Measurements from ENCODE around the gene PREX1. TPM values are rescaled to one million over a fixed set of nuclear protein-coding genes. Genes with fewer than 3 reads are reported as not detected.

The PREX1 gene
- total and polyA plus RNA-seq, 2 donors (not counting 3 experiments of a cell fraction or from before 2014, with no cell fraction given) = 51.3 to 72.9 TPM

GRCh38 chr20:48631114-48632016 is 196.4 kb downstream of the PREX1 start:
- Histone ChIP-seq H3K4me3 (replicated peaks in 1 of 3; ENCODE audit: insufficient read depth in 1 of 3, low read depth in 1 of 3, low read length in 3 of 3) (no peak overlapping the region), H3K9me1 (replicated peaks; ENCODE audit: control insufficient read depth, extremely low read depth, insufficient read depth, low read length) (no peaks in the 10 kb centered on the region), H3K4me2 (ENCODE audit: insufficient read depth, low read length) (no peak overlapping the region), H3K27me3 (ENCODE audit: control insufficient read depth in 2 of 2, insufficient read depth in 2 of 2, low read length in 2 of 2) (no peaks in the 10 kb centered on the region), H3K4me1 (ENCODE audit: control insufficient read depth, extremely low read depth, insufficient read depth, low read length) (peaks cover 6% of the 10 kb centered on the region), H4K20me1 (replicated peaks; ENCODE audit: control insufficient read depth, extremely low read depth, insufficient read depth, low read length) (no peaks in the 10 kb centered on the region), H3K9me3 (replicated peaks; ENCODE audit: control insufficient read depth, insufficient read depth, low read length) (no peaks in the 10 kb centered on the region), H3K36me3 (ENCODE audit: control insufficient read depth in 2 of 2, extremely low read depth in 1 of 2, insufficient read depth in 2 of 2, low read length in 2 of 2) (peaks cover 0 to 51% of the 10 kb centered on the region in 2 experiments), H3K79me2 (ENCODE audit: control insufficient read depth, insufficient read depth, low read length) (no peaks in the 10 kb centered on the region), H3K27ac (ENCODE audit: insufficient read depth, low read depth, low read length) (no peak overlapping the region), H2AFZ (ENCODE audit: low read depth, low read length) (no peak overlapping the region), H3K9ac (replicated peaks; ENCODE audit: extremely low read depth, insufficient read depth, low read length) (no peak overlapping the region)
- no peak for DNase-seq (ENCODE audit: low read depth, low spot score)
- BruUV-seq (replicated peaks) = no TSS peak
- dilution Hi-C loops (cut with MboI; ENCODE audit: extremely low pct_ligation_motif_present, low sequenced_read_pairs) (no loop called here), intact Hi-C loops (cut with micrococcal nuclease) (no loop called here)
- ChIA-PET POLR2A (no interaction called here), CTCF (interaction anchor here (1.2 to 2.2 kb wide), 2 partner anchors 11 to 953 kb away, joined by 3 to 11 read pairs; no protein-coding TSS in a partner anchor)
- peak; percentile 26 for FAIRE-seq
- TF ChIP-seq GATA2 (IDR thresholded peaks at IDR 0.05; ENCODE audit: insufficient read depth, insufficient read length, low read depth, low read length) (no peak), CTCF (IDR thresholded peaks at IDR 0.05; ENCODE audit: extremely low read depth in 1 of 2, insufficient read depth in 1 of 2, low read depth in 1 of 2, low read length in 2 of 2) (no peak), MYC (IDR thresholded peaks at IDR 0.05; ENCODE audit: low read depth, low read length) (no peak), MAX (IDR thresholded peaks at IDR 0.05; ENCODE audit: insufficient read depth, insufficient read length) (no peak), EZH2 (IDR thresholded peaks at IDR 0.05; ENCODE audit: borderline replicate concordance, low read depth, low read length, severe bottlenecking) (no peak), FOS (IDR thresholded peaks at IDR 0.05; ENCODE audit: borderline replicate concordance, insufficient read depth, low read length) (no peak), JUN (IDR thresholded peaks at IDR 0.05; ENCODE audit: borderline replicate concordance, insufficient read depth, insufficient read length, low read depth) (no peak), POLR2A (IDR thresholded peaks at IDR 0.05; ENCODE audit: low read depth, low read length) (no peak), POLR2AphosphoS5 (IDR thresholded peaks at IDR 0.05; ENCODE audit: insufficient read depth, low read depth, low read length) (no peak)
